HUDEP-2 (cell line): ENCODE data around the gene SAP30.

Source experiments
- DNase-seq, 76 experiments: peaks; one replicate each; lab custom pipeline; 2025; ENCODE audit not compliant: unreplicated experiment in 76 of 76; lab: John Stamatoyannopoulos, UW

The SAP30 gene

GRCh38 chr4:173370477-173371291 lies at the start of gene SAP30:
Gene SAP30 (plus strand): TSS chr4:173370954. CDS start chr4:173371183, 229 bp downstream.
- DNase-seq, result peak; percentile 45 to 97 (median 94)

- no peak for DNase-seq
Observed at GRCh38 chr4:173325007-173325736, 45.6 kb upstream of the SAP30 start.

- DNase-seq, result peak in 1 of 76 experiments; percentile 5
Observed at GRCh38 chr4:173328236-173328901, 42.4 kb upstream of the SAP30 start.

GRCh38 chr4:173330590-173330989 lies 40.2 kb upstream of the SAP30 start:
- no peak for DNase-seq

- no peak for DNase-seq
Observed at GRCh38 chr4:173332021-173332487, 38.7 kb upstream of the SAP30 start.

DNA sequence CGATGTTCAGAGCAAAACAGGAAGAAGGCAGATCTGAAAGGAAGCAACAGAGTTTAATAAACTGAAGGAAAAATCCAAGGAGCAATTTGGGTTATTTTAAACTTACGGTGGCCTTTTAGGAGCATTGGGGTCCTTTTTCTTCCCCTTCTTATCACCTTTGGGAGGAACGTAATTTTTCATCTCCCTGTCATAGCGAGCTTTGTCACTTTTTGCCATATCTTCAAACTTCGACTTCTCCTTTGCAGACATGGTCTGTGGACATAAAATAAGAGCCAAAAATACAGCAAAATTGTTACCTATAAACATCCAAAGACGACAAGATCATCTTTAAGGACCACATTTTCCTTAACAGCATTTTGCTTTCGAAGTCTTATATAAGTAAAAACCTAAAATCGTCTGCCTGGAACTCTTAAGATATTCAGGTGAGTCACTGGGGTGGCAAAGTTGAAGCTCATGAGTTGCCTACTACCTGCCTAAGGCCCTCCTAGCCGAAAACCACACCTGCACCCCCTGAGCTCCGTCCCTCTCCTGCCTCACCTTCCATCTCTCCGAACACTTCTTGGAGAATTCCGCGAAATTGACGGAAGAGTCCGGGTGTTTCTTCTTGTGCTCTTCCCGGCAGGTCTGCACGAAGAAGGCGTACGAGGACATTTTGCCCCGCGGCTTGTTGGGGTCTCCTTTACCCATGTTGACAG lies 37.6 kb upstream of the SAP30 start:
- peak in 4 of 76 experiments; percentile 18 to 48 (median 32) for DNase-seq

DNA sequence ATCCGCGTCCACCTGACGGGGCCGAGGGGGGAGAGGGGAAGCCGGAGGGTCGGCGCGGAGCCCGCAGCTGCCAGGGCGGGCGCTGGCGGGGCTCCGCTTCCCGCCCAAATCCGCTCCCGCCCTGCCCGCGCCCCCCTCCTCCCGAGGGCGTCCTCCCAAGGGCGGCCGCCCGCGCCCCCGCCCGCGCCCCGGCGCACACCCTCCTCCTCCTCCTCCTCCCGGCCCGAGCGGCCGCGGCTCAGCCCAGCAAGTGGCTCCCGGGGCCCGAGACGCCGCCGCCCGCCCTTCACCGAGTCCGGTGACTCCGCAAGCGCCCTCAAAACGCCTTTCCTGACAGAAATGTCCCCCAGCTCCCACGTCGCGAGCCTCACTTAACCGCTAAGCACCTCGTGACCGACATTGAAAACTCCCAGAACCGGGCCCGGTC lies 37.1 kb upstream of the SAP30 start:
- peak in 57 of 76 experiments; percentile 1 to 75 (median 49) for DNase-seq

- DNase-seq, result peak; percentile 77 to 100 (median 99)
Observed at GRCh38 chr4:173334085-173334890, 36.5 kb upstream of the SAP30 start, which contains the start of gene HMGB2. Gene HMGB2 (minus strand): TSS chr4:173334358. CDS start chr4:173333649, 709 bp downstream.

- DNase-seq, result peak; percentile 11 to 90 (median 72)
Observed at GRCh38 chr4:173334891-173335752, 35.6 kb upstream of the SAP30 start.

- DNase-seq, result no peak
Observed at GRCh38 chr4:173337463-173337862, 33.3 kb upstream of the SAP30 start.

DNA sequence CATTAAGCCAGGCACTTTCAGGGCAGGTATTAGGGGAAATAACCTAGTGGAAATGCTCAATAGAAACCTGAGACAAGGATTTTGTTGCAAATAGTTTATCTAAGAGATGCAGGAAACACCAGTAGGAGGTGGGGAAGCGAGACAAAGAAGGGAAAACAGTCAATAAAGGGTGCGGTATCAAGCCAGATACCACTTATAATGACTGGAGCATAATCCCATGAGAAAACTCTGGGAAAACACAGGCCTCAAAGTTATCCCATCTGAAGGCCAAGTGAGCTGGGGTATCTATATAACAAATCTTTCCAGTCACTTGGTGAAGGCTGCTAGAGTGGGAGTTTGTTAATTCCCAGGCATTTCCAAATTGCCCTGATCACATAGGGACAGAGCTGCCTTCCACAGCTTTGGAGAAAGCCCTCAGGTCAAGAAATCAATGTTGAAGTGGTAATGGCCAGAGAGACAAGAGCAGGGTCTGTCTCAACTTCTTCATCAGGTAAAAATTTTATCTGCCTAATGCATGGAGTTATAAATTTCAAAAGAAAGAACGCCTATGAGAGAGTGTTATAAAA lies 26.8 kb upstream of the SAP30 start:
- no peak for DNase-seq

GRCh38 chr4:173345648-173346047 lies 25.1 kb upstream of the SAP30 start:
- no peak for DNase-seq

DNA sequence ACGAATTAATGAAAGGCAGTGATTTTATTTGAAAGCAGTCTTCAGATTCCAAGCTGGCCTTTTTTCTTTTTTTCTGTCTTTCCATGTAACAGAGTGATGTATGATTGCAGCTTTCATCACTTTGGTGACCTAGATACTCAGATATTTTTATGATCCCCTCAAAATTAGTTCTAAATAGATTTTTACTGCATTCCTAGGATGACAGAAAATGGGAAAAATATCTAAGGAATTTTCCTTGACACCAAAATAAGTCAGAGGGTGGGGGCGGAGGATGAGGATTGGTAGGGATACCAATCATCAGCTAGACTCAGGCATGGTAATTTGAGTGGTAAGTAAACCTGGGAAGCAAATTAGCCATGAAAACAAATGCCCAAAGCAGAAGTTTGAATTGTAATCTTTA lies 24.7 kb upstream of the SAP30 start:
- no peak for DNase-seq

DNA sequence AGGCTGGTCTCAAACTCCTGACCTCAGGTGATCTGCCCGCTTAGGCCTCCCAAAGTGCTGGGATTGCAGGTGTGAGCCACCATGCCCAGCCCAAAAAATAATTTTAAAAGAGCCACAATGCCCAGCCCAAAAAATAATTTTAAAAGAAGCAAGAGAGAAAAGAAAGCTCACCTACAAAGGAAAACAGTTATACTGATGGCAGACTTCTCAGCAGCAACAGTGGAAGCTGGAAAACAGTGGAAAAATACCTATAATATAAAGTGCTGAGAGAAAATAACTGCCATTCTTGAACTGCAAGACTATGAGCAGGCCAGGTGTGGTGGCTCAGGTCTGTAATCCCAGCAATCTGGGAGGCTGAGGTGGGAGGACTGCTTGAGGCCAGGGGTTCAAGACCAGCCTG lies 23.3 kb upstream of the SAP30 start:
- no peak for DNase-seq

DNA sequence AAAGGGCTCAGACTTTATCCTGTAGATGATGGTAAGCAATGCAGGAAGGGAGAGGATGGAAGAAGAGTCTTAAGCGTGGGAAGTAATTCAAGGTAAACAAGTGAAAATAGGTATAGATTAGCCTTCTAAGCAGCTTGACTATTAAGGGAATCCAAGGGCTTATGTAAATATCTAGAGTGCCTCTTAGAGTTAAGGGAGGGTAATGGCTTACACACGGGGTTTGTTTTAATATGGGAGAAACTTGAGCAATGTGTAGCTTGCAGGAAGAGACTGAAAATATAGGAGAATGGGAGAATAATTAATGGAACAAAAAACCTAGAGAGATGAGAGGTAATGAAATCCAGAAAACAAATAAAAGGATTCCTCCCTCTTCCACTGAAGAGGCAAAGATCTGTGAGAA lies 12.8 kb upstream of the SAP30 start:
- no peak for DNase-seq

DNA sequence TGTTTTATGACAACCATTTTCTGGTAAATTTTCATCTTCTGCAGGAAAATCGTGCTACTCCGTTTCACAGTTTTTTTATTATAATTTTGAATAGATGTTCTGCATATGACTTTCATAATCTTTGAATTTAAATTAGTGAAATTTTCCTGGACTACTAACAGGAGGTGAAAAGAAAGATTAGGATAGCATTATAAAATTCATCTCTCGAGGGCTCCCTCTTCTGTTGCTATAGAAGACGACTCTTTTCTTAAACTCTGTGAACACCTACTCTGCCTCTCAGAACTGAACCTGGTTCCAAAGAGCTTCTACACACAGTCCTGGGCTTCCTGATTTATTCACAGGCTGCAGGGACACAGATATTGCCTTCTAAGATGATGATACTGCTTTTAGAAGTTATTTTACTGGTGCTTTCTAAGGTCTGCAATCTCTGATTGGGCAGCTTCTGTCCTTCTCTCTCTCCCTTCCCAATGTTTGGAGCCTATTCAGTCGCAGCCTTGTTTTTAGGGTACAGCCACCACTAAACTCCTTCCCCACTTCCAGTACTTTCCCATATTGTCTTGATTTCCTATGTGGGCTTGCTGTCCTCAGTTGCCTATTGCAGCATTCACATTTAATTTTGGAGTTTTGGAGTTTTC lies 10.1 kb upstream of the SAP30 start:
- peak in 2 of 76 experiments; percentile 8 to 12 for DNase-seq

- DNase-seq, result no peak
Observed at GRCh38 chr4:173362666-173363065, 8.1 kb upstream of the SAP30 start.
